GM19463 (cell line): ENCODE data around the gene SRSF1.

Source experiments
- ATAC-seq: cut with Tn5 transposase; IDR thresholded peaks from one replicate; pipeline ENCODE4 v1.9.1; 2021; ENCODE audit warnings: mild to moderate bottlenecking, moderate library complexity; ENCODE audit not compliant: unreplicated experiment

The SRSF1 gene

DNA sequence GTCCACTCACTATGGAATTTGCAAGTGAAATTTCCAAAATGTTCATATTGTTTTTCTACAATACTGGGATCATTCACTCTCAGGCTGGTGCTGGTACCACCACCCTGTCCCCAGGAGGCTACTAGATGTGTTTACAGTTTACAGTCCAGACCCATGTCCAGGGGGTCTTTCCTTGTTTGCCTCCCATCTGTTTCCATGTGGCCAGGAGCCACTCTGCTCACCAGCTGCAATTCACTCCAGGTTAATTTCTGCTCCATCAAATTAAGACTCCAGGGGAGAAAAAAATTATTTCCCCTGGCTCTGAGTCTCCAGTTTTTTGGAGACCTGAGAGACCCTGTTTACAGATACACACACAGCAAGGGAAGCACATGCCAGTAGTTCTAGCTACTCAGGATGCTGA, 12.5 kb upstream of the SRSF1 start:
- no peak for ATAC-seq

DNA sequence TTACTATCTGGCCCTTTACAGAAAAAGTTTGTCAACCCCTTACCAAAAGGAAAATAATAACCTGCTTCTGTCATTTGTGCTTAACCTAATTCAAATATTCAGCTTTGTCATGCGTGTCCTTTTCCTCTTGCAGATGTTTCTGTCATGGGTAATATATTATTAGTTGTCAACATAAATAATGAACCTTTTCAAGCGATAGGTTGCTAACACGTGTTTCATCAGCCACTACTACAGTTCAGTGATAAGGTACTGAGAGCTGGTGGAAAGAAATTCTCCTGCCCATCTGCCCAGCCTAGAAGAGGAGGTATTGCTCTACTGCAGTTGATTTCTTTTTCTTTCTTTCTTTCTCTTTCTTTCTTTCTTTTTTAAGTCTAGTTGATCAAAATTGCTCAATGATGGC, 12.0 kb upstream of the SRSF1 start:
- no peak for ATAC-seq

DNA sequence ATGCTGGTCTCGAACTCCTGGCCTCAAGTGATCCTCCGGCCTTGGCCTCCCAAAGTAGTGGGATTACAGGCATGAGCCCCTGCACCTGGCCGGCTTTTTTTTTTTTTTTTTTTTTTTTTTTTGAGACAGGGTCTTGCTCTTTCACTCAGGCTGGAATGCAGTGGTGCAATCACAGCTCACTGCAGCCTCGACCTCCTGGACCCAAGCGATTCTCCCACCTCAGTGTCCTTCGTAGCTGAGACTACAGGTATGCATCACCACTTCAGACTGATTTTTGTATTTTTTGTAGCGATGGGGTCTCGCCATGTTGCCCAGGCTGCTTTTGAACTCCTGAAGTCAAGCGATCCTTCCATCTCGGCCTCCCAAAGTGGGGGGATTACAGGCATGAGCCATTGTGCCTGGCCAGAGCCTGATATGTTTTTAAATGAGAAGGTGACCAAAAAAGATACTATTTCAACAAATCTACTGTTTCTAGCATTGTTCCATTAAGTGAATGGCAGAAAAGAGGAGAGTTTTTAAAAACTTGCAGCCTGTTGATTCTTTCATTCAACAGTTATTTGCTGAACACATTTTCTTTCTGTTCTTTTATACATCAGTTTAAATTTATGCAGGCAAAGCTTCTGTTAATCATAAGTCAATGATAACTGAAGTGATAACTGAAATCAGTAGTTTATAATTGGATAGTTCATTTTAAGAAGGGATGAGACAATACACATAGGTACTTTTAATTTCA, 3.2 kb upstream of the SRSF1 start:
- no peak for ATAC-seq

DNA sequence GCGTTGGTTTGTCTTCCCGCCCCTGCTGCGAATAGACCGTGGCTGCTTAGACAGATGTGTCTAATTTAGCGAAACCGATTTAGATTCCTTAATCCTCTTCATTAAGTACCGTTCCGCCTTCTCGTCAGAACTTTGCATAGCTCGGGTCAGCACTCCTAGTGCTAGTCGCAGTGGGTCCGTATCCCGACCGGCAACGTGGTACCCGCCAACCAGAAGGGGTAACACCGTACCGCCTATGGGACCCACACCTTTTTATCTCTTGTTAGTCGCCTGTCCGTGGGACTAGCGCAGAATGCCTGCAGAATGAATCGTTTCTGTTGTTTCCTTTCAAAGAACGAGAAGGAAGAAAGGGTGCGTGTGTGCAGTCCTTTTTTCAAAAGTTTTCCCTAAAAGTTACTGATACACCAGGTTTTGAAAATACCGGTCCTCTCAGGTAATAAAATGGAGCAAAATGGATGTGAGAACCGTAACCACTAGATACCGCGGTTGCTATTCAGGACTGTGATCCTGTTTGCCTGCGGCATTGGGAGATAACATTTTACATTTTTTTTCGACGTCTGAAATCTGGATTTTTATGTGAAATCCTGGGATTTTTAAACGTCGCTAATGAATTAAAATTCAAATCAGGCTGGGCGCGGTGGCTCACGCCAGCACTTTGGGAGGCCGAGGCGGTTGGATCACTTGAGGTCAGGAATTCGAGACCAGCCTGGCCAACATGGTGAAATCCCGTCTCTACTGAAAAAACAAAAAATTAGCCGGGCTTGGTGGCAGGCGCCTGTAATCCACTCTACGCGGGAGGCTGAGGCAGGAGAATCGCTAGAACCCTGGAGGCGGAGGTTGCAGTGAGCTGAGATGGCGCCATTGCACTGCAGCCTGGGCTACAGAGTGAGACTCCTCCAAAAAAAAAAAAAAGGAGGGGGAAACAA, 998 bp upstream of the SRSF1 start:
- peak; percentile 17 for ATAC-seq

DNA sequence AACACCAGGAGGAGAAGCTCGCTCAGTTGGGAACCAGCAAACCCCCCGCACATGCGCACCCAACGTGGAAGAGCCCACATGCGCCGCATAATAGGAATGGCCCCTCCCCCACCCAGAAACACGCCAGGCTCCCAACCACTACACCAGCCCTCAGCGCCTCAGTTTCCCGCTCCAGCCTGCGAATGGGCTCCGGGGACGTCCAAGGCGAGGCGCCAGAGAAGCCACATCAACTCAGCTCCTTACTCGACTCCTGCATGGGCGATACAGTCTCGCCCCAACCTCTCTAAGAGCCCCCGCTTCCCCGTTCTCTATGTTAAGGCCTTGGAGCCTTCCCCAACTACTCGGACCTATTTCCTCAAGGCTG, 504 bp downstream of the SRSF1 start:
- no peak for ATAC-seq

DNA sequence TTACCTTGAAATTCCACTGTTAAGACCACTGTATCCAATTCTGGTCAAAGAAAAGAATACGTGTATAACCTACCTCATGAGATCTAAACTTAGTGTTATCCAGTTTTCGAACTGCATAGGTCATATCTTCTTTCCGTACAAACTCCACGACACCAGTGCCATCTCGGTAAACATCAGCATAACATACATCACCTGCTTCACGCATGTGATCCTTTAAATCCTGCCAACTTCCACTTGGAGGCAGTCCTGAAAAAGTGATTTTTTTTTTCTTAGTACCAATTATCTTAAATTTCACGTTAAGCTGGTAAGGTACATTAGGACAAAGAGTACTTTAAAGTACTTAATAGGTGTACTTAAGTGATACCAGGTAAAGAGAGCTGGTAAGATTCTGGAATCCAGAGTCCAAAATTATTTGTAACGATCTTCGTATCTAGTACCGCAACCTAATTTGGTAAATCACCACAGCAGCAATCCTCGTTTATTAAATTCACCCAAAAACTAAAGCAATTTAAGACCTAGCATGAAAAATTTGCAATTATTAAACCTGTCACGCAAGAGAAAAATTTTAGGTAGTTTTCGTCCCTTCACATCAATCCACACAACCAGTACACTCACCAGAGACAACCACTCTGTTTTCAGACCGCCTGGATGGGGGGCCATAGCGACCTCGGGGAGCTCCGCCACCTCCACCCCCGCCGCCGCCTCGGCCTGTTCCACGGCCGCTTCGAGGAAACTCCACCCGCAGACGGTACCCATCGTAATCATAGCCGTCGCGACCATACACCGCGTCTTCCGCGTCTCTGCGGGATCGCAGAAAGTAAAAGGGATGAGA, 1.1 kb downstream of the SRSF1 start:
- ATAC-seq = no peak

DNA sequence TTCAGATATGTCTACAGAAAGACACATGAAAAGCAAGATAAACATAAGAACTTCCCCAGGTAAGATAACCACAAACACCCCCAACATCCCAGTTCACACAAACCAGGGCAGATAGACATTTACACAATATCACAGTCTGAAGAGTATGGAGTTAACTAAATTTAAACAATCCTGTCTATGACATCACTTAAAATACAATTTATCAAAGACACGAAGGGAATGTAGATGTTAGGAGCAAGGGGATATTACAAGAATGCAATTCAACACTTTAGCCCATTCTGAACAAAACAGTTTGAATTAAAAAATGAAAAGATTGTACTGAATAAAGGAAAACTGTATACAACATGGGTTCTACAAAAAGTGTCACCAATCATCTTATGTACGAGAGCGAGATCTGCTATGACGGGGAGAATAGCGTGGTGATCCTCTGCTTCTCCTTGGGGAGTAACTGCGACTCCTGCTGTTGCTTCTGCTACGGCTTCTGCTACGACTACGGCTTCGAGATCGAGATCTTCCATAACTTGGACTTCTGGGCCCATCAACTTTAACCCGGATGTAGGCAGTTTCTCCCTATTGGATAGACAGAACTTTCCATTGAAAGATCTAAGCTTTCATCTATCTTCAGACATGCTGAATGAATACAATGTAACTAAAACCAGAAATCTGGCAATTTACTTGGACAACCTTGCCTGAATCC, 1.9 kb downstream of the SRSF1 start:
- ATAC-seq = no peak

DNA sequence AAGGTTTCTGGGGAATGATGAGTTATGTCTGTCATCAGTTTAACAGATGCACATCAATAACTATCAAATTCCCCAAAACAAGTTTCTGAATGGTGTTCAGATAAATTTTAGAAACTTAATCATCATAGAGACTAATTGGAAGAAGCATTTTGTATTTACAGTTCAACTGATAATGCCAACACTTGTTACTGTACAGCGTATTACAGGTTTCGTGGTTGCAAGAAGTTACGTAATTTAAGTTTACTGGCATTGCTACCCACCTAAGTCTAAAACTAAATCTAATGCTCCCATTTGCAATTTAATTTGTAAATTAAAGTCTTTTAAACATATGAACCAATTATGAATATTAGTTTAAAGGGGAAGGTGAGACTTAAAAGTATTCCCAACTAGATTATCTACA, 3.0 kb downstream of the SRSF1 start:
- ATAC-seq = no peak

DNA sequence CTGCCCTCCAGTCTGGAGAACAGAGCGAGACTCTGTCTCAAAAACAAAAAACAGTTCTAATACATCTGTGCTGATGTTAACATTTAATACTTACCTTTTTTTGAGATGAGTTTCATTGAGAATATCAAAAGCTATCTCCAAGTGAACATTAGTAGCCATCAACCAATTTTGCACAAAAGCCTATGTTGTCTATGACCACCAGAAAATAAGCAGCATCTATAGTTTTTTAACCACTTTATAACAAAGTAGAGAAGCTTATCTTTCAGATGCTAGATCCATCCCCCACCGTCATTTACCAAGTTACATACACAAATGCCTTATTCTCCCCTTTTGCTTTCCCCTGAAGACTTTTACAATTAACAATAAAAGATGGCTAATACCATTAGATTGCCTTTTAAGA, 4.1 kb downstream of the SRSF1 start:
- no peak for ATAC-seq

DNA sequence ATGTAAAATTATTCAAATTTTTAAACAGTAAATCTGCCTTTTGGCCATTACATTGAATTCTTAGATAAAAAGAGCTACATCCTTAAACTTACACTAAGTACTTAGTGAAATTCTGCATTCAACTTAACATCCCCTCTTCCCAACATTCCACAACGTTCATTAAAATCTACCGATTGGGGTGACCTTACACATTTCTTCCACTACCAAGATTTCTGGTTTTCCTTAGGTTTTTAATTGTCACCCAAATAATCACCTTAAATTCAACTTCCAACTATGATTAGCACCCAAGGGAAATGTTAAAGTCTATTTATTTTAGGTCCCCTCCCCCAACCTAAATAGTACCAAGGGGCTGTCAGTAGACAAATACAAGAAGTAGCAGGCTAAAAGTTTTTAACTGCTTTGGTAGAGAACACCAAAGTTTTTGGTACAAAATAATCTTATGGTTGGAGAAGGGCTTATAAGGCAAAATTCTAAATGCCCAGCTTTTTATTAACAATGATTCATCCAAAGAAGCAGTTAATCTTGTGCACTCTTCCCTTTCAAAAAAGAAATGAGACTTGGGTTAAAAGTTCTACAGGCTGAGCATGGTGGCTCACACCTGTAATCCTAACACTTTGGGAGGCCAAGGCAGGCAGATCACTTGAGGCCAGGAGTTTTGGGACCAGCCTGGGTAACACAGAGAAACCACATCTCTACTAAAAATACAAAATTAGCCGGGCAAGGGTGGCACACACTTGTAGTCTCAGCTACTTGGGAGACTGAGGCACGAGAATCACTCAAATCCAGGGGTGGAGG, 4.7 kb downstream of the SRSF1 start:
- no peak for ATAC-seq

DNA sequence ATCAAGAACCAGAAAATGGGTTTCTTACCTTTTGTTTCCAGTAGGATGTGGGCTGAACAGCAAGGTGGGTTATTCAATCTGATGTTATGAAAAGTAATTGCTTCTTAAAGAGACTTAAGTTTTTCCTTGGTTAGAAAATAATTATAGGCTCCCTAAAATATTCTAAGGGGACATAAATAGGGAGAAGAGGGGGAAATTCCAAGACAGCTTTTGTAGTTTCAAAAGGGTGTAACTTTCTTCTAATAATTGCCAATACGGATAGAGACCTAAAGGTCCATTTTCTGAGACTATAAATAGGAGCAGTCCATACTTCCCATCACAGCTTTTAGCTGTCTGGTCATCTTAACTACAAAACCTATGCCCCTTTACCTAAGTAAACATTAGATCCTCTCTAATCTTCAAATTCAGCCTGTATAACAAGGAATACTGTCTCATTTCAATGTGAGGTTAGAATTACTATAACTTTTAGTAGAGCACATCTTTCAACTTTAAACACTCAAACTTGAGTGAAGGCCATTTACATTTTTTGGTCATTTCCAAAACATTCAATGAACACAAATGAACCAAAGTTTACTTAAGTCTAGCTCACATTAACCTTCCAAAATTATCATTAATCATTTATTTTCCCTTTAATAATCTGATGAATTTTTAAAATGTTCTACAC, 5.5 kb downstream of the SRSF1 start:
- no peak for ATAC-seq

DNA sequence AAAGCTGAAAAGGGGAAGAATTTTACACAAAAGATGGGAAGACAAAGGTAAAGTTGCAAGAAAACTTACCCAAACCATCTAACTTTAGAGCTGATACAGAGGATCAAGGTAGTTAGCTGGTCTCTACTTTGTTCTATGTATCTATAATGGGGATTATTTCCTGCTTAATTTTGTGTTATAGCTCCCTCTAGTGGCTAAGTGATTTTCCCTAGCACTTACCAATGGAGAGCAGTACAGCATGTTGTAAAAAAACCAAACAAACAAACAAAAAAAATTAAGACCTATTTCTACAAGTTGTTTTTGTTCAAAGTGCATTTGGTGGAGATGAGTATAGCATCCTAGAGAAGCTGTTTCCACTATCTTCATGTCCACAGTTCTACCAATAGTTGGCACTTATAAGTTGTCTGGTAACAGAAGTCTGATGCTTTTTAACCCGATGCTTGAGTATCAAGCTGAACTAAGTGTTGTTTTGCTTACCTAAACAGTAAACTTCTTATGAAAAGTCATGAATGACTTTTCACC, 7.5 kb downstream of the SRSF1 start:
- peak; percentile 56 for ATAC-seq

DNA sequence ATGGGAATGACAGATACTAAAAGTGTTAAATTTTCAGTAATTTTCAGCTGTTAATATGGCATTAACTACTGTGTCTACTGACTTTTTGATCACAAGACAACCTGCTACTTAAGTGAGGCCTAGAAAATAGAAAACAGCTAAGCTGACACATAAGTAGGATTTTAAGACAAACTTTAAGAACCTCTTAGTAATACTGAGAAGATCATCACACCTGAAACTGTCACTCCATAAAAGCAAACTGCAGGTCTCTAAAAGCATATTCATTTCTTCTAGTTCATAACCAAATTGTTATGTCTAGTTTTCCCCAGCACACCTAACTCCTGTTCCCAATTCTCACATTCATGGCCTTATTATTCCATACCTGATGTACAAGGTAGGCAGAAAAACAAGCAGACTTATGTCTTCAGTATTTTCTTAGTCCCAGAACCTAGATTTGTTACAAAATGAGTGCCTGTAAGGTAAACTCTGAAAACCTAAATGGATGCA, 8.0 kb downstream of the SRSF1 start:
- no peak for ATAC-seq

DNA sequence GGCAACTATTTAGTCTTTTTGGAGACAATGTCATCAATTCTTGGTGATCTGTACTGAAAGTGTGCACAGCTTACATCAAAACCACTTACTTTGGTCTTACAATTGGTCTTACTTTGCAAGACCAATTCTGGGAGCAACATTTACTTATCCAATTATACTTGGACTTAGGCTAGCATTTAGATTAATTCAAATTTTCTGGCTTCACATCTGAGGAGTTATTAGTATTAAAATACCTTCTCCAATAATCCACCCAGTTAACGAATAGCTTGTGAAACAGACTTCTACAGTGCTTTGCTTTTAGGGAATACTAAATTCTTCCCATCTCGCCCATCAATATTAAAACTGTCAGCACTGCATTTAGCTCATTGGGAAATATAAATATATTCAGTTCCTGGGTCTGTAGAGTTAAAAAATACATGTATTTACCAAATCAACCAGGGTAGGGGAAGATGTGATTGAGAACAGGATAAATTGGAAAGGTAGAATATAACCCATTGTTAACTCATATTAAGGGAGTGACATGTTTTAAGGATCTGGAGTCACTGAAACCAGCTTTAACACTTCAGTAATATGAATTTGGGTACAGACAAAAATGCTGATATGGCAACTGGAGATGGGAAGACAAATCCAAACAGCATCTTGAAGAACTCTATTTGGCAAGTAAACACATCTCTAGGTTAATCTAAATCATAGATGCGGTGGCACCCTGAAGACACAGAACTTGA, 9.8 kb downstream of the SRSF1 start:
- no peak for ATAC-seq

DNA sequence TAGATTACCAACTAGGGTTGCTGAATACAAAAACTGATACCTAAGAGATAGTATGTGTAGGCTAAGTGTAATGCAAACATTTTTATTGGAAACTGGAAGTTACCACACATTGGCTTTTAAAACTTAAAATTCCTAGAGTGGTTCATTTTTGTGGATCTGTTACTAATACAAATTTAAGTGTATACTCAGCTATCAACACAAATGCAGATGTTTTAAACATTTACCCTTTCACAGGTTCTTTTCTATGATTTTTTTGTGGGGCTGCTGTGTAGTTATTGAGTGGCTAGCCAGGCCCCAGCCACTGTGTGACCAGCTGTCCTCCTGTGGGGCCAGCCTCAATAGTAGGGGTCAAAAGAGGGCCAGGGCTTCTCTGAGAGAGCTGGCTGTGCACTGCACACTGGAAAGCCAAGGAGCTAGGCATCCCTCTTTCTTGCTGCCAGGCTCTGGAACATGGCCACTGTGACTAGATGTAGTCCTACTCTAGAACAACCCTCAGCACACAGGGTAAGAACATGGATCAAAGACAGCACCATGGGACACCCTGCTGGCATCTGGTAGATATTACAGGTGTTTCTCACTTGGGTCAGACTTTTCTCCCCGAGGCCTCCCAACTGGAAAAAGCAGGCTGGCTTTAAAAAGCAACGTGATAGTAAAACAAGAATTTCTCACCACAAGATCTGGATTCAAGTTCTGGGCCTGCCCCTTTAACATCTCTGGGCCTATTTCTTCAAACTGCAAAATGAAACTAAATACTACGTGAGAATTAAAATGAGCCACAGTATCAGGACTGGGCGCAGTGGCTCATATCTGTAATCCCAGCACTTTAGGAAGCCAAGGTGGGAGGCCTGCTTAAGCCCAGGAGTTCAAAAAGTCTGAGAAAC, 11.7 kb downstream of the SRSF1 start:
- ATAC-seq = peak; percentile 60

DNA sequence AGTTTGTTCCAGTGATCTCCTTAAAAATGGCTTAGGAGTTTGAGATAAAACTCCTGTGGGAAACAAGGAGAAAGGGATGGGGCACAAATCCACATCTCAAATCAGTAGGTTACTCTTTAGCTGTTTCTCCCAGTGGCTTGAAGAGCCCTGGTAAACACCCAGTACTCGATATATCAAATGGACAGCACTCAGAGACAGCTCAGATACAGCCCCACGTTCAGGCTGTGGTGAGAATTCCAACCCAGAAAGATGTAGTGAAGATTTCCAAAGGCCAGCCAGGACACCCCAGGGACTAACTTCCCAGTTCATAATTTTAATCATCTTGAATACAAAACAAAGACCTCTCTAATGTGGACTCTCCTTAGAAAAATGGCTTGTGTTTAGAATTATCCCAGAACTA, 12.6 kb downstream of the SRSF1 start:
- ATAC-seq = no peak
